HG03354 (cell line): ENCODE measurements around the gene TTC1.
"Not testable (repeated sequence)": the region's sequence is repeated elsewhere in the genome, so short reads cannot be mapped to it uniquely, and the experiment has no call there.

Source experiments
- ATAC-seq: cut with Tn5 transposase; IDR thresholded peaks from one replicate; pipeline ENCODE4 v1.9.1; 2021; ENCODE audit warnings: mild to moderate bottlenecking; ENCODE audit not compliant: unreplicated experiment, poor library complexity, severe bottlenecking

TTC1 gene

DNA sequence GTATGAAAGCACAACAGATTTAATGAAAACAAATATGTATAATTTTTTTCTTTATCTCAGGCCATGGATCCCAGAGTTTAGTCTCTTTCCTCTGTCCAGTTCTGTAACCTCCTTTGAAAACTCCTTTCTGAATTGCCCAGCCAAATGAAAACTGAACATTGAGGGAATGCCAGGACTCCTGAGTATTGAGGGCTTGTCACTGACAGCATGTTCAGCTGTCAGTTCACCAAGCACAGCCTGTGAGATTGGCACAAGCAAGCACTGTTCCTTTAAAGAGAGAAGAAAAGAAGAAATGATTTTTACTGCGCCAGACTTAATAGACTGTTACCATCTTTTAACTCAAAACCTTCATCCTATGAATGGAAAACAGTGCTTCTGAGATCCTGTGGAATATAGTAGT lies 27.3 kb downstream of the TTC1 start:
- no peak for ATAC-seq

DNA sequence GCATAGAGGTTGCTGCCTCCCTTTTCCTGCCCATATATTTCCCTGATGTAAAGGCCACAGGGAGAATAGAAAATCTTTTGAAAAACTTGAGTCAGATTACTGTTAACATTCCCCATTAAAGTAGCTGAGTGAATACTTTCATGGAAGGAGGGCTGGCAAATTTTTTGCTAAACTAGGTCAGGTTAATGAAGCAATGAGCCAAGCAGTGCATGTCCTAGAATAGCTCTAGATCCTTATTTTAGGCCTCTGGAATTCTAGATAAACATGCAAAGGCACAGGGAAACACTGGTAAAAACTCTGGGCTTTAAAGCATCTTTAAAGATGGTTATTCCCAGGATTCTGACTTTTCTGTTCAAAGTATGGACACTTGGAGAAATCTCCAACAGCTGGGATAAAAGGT lies 27.9 kb downstream of the TTC1 start:
- no peak for ATAC-seq

DNA sequence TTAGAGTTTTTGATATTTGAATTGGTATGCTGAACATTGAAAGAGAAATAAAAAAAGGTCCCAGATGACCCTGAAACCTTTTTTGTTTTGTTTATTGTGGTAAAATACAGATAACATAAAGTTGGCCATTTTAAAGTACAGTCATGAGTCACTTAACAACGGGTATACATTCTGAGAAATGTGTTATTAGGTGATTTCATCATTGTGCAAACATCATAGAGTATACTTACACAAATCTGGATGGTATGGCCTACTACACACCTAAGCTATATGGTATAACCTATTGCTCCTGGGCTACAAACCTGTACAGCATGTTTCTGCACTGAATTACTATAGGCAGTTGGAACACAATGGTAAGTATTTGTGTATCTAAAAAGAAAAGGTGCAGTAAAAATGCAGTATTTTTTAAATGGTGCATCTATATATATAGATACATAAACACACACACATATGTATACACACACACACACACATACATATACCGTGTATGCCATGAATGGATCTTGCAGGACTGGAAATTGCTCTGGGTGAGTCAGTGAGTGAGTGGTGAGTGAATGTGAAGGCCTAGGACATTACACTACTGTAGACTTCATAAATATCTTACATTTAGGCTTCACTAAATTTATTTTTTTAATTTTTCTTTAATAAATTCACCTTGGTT lies 31.0 kb downstream of the TTC1 start:
- no peak for ATAC-seq

DNA sequence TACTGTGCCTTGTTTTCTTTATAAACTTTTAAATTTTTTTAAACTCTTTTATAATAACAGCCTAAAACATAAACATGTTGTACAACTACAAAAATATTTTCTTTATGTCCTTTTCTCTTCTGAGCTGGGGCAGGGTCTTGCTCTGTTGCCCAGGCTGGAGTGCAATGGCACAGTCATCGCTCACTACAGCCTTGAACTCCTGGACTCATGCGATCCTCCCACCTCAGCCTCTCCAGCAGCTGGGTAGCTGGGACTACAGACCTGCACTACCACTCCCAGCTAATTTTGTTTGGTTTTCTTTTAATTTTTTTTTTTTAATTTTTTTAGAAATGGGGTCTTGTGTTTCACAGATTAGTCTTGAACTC lies 31.5 kb downstream of the TTC1 start:
- ATAC-seq: no peak

DNA sequence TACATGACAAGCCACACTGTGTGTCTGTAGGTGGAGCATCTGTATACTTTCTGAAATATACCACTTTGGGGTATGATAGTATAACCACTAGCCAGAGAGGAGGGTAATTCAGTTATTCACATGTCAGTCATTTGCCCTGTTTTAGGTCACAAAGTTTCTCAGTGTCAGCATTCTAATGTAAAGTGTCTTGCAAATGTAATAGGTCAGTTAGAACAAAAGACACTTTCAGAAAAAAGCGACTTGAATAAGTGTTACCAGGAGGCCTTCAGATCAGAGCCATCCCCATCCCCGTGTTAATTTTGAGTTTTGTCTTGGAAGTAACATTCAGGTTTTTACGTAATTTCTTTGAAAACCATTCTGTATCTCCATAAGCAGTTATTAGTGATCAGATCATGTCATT lies 33.7 kb downstream of the TTC1 start:
- no peak for ATAC-seq

DNA sequence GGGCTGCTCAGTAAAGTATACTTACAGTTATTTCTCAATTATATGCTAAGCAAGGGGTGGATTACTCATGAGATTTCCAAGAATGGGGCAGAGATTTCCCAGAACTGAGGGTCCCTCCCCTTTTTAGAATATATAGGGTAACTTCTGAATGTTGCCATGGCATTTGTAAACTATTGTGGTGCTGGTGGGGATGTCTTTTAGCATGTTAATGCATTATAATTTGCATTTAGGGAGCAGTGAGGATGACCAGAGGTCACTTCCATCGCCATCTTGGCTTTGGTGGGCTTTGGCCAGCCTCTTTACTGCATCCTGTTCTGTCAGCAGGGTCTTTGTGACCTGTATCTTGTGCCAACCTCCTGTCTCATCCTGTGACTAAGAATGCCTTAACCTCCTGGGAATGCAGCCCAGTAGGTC lies 35.5 kb downstream of the TTC1 start:
- no peak for ATAC-seq

DNA sequence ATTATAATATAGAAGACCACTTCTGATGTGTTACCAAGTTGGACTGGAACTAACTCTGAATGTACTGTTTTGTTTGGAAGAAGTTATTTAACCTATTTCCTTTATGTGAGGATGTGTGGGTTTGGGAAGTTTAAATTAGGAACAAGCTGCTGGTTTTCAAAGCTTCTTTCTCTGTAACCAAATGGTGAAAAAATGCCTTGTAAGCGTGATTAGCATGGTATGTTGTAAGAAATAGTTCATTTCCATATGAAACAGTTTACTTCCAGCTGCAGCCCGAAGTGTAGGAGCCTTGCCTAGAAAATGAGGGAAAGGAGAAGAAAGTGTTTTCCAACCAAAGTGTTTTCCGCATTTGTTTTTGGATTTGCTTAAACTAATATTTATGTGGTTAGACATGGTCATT lies 36.0 kb downstream of the TTC1 start:
- no peak for ATAC-seq

DNA sequence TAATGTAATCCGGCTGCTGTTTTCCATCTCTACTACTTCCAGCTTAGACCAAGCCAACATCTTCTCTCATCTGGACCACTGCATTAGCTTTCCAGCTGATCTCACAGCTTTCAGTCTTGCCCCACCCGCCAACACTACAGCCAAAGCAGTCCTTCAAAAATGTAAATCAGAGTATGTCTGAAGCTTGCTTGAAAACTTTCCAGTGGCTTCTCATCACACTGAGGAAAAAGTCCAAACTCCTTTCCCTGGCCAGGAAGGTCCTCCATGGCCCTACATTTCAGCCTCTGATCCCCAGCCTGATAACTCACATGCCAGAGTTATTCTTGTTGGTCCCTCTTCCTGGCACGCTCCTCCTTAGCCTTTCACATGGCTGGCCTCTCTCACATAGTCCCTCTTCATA lies 38.5 kb downstream of the TTC1 start:
- no peak for ATAC-seq

DNA sequence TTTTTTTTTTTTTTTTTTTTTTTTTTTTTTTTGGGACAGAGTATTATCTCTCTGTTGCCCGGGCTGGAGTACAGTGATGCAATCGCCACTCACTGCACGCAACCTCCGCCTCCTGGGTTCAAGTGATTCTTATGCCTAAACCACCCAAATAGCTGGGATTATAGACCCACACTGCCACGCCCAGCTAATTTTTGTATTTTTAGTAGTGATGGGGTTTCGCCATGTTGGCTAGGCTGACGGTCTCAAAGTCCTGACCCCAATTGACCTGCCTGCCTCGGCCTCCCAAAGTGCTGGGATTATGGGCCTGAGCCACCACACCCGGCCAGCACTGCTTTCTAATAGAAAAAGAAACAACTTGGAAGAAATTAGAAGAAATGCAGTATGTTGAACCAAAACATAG lies 39.2 kb downstream of the TTC1 start:
- no peak for ATAC-seq

DNA sequence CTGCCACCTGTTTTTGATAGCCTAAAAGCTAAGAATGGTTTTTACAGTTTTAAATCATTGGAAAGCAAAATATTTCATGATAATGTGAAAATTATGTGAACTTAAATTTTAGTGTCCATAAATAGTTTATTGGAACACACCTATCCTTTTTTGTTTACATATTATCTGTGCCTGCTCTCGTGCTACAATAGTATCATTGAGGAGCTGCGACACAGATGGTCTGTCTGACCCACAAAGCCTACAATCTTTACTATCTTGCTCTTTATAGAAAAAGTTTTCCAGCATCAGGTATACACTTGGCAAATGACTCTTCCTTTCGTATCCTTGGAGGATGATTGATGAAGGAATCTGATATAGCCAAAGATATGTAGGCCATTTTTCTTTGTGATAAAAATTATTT lies 40.2 kb downstream of the TTC1 start:
- no peak for ATAC-seq

DNA sequence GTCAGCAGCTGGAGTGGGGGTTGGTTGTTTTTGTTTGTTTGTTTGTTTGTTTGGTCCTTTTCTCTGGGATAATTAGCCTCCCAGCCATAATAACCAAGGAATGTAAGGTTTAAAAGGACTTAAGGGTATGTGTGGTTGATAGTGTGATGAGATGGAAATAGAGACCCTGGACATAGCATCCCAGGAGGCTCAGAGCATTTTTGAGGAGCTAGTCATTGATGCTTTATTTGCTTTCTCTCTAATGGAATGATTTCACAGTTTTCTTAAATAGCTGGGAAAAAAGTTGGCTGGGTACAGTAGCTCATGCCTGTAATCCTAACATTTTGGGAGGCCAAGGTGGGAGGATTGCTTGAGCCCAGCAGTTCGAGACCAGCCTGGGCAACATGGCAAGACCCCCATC lies 45.1 kb downstream of the TTC1 start:
- ATAC-seq: no peak

DNA sequence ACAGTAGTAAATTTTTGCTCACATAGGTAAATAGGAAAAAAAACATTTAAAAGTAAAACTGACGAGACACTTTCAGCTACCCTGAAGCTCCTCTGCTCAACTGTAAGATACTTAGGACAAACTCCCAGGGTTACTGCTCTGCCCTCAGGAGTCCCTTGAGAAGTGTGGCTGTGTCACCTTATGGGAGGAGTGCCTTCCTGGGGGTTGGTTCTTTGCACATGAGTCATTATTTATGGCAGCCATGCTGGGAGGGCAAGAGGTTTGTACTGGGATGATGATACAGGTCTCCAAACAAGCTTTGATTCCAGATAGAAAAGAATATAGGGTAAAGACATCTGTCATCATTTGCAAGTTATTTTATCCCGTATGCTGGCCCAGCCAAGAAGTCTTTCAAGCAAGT lies 45.9 kb downstream of the TTC1 start:
- ATAC-seq: no peak

DNA sequence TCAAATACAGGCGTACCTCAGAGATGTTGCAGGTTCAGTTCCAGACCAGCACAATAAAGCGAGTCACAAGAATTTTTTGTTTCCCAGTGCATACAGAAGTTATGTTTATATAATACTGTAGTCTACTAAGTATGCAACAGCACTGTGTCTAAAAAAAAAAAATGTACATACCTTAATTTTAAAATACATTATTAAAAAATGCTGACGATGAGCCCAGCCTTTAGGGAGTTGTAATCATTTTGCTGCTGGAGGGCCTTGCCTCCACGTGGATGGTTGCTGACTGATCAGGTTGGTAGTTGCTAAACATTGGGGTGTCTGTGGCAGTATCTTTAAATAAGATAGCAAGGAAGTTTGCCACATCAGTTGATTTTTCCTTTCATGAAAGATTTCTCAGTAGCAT lies 48.3 kb downstream of the TTC1 start:
- no peak for ATAC-seq

DNA sequence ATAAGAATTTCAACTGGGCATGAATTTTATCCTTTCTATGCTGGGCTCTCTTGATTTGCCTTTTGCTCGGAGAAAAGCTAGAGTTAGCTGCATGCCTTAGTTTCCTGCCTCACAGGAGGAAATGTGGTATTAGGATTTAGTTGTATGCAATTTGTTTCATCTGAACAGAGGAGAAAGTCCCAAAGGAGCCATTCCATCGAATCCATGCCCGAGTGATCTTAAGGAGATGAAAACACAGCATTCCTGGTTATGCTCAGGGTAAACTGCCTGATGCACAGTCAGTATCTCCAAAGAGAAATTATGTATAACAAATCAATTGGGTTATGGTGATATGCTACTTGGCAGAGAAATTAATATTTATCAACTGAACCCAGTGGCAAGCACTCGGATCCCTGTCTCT lies 51.1 kb downstream of the TTC1 start:
- no peak for ATAC-seq

DNA sequence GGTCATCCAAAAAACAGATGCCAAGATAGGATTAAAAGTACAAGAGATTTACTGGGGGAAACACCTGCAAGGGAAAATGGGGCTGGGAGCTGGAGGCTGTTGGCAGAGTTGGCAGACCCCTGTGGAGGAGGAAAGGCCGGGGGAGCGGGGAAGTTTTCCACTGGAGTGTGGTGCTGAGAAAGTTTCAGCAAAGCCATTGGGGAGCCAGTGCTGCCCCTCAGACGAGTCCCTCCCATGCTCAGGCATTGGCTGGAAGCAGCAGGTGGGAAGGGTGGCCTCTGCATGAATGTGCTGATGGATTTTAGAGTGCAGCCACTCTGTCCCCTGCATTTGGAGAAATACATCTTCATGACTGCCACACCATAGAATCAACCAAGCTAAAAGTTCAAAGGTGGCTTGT lies 52.8 kb downstream of the TTC1 start:
- no peak for ATAC-seq

DNA sequence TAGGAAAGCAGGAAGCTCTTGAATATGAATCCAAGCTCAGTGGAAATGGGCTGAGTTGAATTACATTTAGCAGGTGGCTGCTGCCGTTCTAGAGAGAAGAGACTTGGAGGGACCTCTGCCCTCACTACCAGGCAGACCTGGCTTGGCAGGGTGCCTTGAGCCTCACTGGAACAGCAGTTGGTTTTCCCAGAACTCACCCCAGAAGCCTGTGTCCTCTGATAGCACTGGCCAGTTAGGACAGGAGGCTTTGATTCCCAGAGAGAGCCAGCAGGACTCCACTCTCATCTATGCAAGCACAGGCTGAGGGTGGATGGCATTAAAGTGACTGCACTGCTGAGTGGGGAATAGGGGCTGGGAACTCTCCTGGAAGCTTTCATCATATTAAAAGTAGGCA lies 55.5 kb downstream of the TTC1 start:
- ATAC-seq: no peak

DNA sequence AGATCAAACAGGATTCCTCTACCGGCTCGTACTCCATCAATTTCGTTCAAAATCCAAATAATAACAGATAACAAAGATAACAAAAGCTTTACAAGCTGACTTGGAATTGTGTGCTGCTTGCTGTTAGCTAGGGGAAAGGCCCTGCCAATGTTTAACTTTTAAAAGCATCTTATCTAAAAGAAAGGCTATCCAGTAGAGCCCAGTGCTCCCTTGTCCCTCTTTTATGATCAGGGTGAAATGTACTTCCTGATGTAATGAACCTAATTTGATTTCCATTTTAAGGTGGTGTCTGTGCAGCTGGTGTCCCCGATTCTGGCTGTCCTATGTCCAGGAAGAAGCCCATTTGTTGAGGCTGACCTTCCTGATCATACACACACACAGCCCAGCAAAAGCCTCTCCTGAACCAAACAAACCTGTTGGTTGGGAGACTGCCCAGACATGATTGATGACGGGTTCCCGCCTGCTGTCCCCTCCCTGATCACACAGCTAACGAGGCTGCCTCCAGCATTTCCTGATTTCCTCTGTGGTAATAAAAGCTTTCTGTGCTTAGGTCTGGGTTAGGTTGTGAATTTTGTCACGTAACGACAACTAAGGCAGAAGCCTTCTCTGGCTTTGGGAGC lies 56.2 kb downstream of the TTC1 start:
- ATAC-seq: no peak

DNA sequence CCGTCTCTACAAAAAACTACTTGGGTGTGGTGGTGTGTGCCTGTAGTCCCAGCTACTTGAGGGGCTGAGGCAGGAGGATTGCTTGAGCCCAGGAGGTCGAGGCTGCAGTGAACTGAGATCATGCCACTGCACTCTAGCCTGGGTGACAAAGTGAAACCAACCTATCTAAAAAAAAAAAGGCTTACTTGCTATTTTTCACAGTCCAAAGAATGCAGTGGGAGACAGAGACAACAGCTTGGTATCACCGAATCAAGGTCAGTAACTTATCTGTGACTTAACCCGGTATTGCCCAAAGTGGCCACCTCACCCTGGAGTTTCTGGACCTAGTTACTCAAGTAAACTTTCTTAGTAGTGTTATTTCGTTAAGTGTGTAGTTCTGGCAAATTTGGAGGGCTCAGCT lies 60.2 kb downstream of the TTC1 start:
- ATAC-seq: not testable (repeated sequence)

DNA sequence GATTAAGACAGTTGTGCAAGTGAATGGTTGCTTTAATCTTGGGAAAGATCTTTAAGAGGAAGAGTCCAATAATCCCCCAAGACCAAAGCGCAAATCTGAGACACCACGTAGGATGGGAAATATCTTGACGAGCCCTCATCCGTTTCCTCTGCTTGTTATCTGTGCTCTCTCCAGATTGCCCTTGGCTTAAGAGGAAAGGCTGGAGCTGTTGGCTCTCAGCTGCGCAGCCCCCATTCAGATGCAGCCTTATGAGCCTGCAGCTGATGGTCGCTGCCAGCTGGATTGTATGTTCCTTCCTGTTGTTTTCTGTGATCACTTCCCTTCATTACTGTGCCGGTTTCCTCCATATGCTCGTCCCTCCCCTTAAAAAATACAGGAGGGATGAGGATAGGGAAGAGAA lies 62.6 kb downstream of the TTC1 start:
- ATAC-seq: no peak

DNA sequence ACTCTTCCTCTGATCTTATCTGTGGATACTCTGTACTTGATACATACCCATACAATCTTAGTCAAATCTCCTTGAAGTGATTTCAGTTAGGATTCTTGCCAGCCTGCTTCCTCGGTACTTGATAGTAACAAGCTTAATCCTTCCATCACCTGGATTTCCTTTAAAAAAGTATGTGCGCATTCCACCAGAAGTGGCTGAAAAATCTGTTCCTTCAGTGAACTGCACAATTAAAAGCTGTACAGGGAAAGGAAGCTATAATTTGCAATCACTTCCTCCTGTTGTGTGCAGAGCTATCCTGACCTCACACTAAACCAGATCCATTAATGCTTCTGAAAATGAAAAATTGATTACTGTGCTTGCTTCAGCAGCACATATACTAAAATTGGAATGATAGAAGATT lies 63.0 kb downstream of the TTC1 start:
- ATAC-seq: no peak

DNA sequence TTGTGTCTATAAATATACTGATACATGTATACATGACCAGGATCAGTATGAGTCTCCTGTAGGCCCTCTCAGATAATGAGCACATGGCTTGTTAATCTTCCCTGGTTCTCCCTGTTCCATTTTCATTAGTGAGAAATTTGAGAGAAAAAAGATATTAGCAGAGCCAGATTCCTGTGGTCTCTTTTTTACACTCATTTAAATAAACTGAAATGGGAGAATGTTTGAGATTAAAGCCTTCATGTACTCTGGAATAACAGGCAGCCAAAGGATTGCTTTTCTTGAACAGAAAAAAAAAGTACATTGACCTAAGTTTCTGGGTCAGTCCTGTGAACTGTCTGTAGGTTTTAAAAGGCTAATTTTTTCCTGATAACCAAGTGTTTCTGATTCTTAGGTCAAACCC lies 66.1 kb downstream of the TTC1 start:
- ATAC-seq: no peak

DNA sequence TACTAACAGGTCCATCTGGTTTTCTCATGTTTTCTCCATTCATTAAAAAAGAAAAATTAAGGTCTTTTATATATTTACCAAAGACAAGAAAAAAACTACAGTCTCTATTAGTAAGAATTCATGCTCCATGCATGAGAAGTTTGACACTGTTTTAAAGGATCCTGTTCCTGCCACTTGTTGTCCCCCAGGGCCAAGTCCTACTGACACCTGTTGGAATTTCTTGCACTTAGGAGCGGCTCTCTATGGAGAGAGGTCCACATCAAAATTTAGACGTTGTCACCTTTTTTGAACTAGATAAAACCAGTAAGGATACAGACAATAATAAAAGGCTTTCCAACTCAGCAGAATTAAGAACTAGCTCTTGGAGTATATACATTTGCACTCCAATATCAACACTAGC lies 68.1 kb downstream of the TTC1 start:
- no peak for ATAC-seq
